ENCODE measurements around the gene RPTOR. TPM values are rescaled to one million over a fixed set of nuclear protein-coding genes. Genes with fewer than 3 reads are reported as not detected.
"Not testable (repeated sequence)": the region's sequence is repeated elsewhere in the genome, so short reads cannot be mapped to it uniquely, and the experiment has no call there.

The RPTOR gene
- total RNA-seq, 1 donor from 2014 or later, result 53.7 TPM

DNA sequence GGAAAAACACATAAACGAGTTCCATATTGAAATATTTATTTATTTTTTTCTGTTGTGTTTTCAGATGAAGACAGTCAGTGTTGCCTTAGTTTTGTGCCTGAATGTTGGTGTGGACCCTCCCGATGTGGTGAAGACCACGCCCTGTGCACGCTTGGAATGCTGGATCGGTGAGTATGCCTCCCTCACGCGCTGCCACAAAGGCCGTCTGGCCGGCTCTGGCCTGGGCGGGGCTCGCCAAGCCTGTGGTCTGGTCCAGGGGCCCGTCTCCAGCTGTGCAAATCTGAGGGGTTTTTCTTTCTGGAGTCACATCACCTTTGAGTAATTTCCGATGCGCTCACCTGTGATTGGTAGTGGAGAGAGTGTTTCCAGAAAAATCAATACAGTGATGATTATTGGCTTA, 81.0 kb downstream of the RPTOR start:
- DNase-seq (ENCODE audit: low spot score in 2 of 2, unreplicated experiment in 2 of 2), result no peak

DNA sequence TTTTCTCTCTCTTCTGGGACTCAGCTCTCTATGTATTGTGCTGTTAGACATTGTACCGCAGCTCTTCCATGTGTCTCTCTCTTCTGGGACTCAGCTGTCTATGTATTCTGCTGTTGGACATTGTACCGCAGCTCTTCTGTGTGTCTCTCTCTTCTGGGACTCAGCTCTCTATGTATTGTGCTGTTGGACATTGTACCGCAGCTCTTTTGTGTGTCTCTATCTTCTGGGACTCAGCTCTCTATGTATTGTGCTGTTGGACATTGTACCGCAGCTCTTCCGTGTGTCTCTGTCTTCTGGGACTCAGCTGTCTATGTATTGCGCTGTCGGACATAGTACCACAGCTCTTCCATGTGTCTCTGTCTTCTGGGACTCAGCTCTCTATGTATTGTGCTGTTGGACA, 84.2 kb downstream of the RPTOR start:
- H3K36me3 Mint-ChIP-seq, result not testable (repeated sequence)

More for the DNA sequence above, 81.0 kb downstream of the RPTOR start:
- H3K4me3 Mint-ChIP-seq, result no peak overlapping the region
- no peaks in the 10 kb centered on the region for H3K4me1 Mint-ChIP-seq
- H3K27me3 Mint-ChIP-seq (ENCODE audit: low read depth), result no peaks in the 10 kb centered on the region
- TF ChIP-seq, protein P1, sequence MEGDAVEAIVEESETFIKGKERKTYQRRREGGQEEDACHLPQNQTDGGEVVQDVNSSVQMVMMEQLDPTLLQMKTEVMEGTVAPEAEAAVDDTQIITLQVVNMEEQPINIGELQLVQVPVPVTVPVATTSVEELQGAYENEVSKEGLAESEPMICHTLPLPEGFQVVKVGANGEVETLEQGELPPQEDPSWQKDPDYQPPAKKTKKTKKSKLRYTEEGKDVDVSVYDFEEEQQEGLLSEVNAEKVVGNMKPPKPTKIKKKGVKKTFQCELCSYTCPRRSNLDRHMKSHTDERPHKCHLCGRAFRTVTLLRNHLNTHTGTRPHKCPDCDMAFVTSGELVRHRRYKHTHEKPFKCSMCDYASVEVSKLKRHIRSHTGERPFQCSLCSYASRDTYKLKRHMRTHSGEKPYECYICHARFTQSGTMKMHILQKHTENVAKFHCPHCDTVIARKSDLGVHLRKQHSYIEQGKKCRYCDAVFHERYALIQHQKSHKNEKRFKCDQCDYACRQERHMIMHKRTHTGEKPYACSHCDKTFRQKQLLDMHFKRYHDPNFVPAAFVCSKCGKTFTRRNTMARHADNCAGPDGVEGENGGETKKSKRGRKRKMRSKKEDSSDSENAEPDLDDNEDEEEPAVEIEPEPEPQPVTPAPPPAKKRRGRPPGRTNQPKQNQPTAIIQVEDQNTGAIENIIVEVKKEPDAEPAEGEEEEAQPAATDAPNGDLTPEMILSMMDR (IDR thresholded peaks at IDR 0.05; ENCODE audit: unreplicated experiment), result no peak
- no peak overlapping the region for H3K27ac Mint-ChIP-seq
- no peaks in the 10 kb centered on the region for H3K9me3 Mint-ChIP-seq
- peaks cover 10% of the 10 kb centered on the region for H3K36me3 Mint-ChIP-seq

DNA sequence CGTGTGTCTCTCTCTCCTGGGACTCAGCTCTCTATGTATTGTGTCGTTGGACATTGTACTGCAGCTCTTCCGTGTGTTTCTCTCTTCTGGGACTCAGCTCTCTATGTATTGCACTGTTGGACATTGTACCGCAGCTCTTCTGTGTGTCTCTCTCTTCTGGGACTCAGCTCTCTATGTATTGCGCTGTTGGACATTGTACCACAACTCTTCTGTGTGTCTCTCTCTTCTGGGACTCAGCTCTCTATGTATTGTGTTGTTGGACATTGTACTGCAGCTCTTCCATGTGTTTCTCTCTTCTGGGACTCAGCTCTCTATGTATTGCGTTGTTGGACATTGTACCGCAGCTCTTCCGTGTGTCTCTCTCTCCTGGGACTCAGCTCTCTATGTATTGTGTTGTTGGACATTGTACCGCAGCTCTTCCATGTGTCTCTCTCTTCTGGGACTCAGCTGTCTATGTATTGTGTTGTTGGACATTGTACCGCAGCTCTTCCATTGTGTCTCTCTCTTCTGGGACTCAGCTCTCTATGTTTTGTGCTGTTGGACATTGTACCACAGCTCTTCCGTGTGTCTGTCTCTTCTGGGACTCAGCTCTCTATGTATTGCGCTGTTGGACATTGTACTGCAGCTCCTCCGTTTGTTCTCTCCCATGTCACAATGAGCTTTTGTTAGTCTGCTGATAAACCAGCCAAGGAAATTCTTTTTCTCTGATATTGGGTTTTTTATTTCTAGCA, 84.8 kb downstream of the RPTOR start:
- no peaks in the 10 kb centered on the region for H3K9me3 Mint-ChIP-seq
- TF ChIP-seq, protein P1 (IDR thresholded peaks at IDR 0.05; ENCODE audit: unreplicated experiment), result no peak
- DNase-seq (ENCODE audit: low spot score in 2 of 2, unreplicated experiment in 2 of 2), result no peak
- peaks cover 10% of the 10 kb centered on the region for H3K36me3 Mint-ChIP-seq
- H3K4me1 Mint-ChIP-seq, result peaks cover 6% of the 10 kb centered on the region
- H3K27ac Mint-ChIP-seq, result no peak overlapping the region
- H3K4me3 Mint-ChIP-seq, result no peak overlapping the region
- H3K27me3 Mint-ChIP-seq (ENCODE audit: low read depth), result no peaks in the 10 kb centered on the region

More for the DNA sequence above, 84.2 kb downstream of the RPTOR start:
- DNase-seq (ENCODE audit: low spot score in 2 of 2, unreplicated experiment in 2 of 2); H3K4me3 Mint-ChIP-seq; H3K27me3 Mint-ChIP-seq (ENCODE audit: low read depth); H3K9me3 Mint-ChIP-seq; H3K27ac Mint-ChIP-seq; H3K4me1 Mint-ChIP-seq: not testable (repeated sequence)

DNA sequence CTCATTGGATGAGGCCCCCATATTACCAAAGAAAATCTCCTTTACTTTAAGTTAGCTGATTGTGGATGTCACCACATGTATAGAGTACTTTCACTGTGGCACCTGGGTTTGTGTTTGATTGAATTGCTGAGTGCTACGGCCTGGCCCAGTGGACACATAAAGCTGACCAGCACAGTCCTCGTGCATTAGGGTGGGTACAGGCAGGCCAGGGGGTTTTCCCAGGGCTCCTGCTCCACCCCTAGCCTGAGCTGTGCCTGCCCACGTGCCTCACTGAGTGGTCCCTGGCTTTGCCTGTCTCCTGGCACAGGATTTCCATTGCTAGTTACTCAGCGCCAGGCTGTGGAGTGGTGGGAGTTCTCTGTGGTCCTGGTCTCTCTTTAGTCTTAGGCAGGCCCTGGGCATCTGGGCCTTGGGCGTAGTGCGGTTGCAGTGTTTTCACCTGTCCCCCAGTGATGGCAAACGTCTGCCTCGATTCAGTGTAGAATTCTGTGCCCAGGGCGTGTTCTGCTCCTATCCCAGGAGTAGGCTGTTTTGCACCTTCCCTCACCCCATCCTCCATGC, 86.0 kb downstream of the RPTOR start:
- Mint-ChIP-seq H3K36me3 (peaks cover 10% of the 10 kb centered on the region), H3K4me3 (no peak overlapping the region), H3K27me3 (ENCODE audit: low read depth) (no peaks in the 10 kb centered on the region), H3K27ac (no peak overlapping the region), H3K9me3 (no peaks in the 10 kb centered on the region), H3K4me1 (peaks cover 6% of the 10 kb centered on the region)
- TF ChIP-seq, protein P1 (IDR thresholded peaks at IDR 0.05; ENCODE audit: unreplicated experiment), result no peak
- no peak for DNase-seq (ENCODE audit: low spot score in 2 of 2, unreplicated experiment in 2 of 2)

DNA sequence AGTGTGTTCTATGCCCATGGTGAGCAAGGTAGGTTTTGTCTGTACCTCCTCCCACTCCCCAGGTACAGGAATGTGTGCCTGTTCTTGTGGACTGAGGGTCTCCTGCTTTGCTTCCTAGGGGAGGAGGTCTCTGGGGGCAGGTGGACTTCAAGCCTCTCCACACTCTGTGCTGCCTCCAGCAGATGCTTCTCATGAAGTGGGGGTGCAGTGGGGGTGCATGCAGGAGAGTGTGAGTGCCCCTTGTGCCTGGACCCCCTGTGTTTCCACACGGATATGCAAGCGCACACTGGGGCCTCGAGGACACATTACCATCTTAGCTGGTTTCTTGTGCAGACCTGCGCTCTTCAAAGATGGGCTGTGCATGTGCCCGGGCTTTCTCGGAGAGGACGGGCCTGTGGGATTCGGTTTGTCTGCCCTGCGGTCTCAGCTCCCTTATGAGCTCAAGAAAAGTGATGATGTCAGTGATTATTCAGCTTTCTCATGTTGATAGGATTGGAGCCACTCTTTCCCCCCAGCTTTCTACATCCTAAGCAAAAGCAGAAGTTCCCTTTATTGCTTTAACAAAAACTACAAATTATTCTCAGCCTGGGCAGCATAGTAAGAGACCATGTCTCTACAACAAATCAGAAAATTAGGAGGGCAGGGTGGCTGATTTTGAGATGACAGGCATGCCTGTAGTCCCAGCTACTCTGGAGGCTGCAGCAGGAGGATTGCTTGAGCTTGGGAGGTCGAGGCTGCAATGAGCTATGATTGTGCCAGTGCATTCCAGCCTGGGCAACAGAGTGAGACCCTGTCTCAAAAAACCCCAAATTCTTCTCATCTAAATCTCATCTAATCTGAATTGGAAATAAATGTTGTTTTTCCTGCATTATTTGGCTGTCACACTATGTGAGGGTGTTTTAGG, 86.8 kb downstream of the RPTOR start:
- TF ChIP-seq, protein P1 (IDR thresholded peaks at IDR 0.05; ENCODE audit: unreplicated experiment), result no peak
- no peaks in the 10 kb centered on the region for H3K9me3 Mint-ChIP-seq
- no peak overlapping the region for H3K27ac Mint-ChIP-seq

More for the DNA sequence above, 86.8 kb downstream of the RPTOR start:
- peaks cover 6% of the 10 kb centered on the region for H3K36me3 Mint-ChIP-seq
- H3K4me1 Mint-ChIP-seq, result peaks cover 6% of the 10 kb centered on the region
- no peak overlapping the region for H3K4me3 Mint-ChIP-seq
- no peak for DNase-seq (ENCODE audit: low spot score in 2 of 2, unreplicated experiment in 2 of 2)
- no peaks in the 10 kb centered on the region for H3K27me3 Mint-ChIP-seq (ENCODE audit: low read depth)

Measured in mesothelial cell of epicardium (in vitro differentiated cells).